Stimulated activated CD4-positive, alpha-beta T cell treated with anti-CD3 and anti-CD28 coated beads, Interleukin-12 subunit alpha, Interleukin-12 subunit beta, amount 100 ng/mL, for 48 hours (primary cell): ENCODE measurements around the gene MCEE.
"Not testable (repeated sequence)": the region's sequence is repeated elsewhere in the genome, so short reads cannot be mapped to it uniquely, and the experiment has no call there.

ENCODE experiments used
- DNase-seq, 3 donors: peaks; one replicate each; pipeline ENCODE4 v3.0.0-alpha.2; 2020; ENCODE audit warnings: low read depth in 2 of 3, low spot score in 1 of 3

MCEE gene

GRCh38 chr2:71083752-71084312 is 46.2 kb downstream of the MCEE start:
- DNase-seq = not testable (repeated sequence)

- not testable (repeated sequence) for DNase-seq
Measured at GRCh38 chr2:71083297-71083696, 46.7 kb downstream of the MCEE start.

GRCh38 chr2:71082402-71083252 is 47.4 kb downstream of the MCEE start:
- peak; percentile 45 to 59 (median 54) for DNase-seq

GRCh38 chr2:71078624-71079023 is 51.4 kb downstream of the MCEE start:
- DNase-seq = no peak

GRCh38 chr2:71074893-71075395 is 55.1 kb downstream of the MCEE start:
- DNase-seq = no peak

- DNase-seq = no peak
Measured at GRCh38 chr2:71073475-71073874, 56.6 kb downstream of the MCEE start.

- DNase-seq = no peak
Measured at GRCh38 chr2:71072492-71072891, 57.5 kb downstream of the MCEE start.

GRCh38 chr2:71071681-71072398 is 58.2 kb downstream of the MCEE start:
- peak; percentile 31 to 47 (median 34) for DNase-seq

- no peak for DNase-seq
Measured at GRCh38 chr2:71070294-71071093, 59.5 kb downstream of the MCEE start.

GRCh38 chr2:71069376-71069775 is 60.7 kb downstream of the MCEE start:
- DNase-seq = no peak

- peak; percentile 90 to 95 (median 94) for DNase-seq
Measured at GRCh38 chr2:71068218-71069035, 61.6 kb downstream of the MCEE start, which contains the start of gene NAGK. Gene NAGK (plus strand): TSS chr2:71068648. CDS start chr2:71068684, 36 bp downstream.

- DNase-seq = no peak
Measured at GRCh38 chr2:71067567-71068217, 62.3 kb downstream of the MCEE start.

GRCh38 chr2:71066856-71067255 is 63.2 kb downstream of the MCEE start:
- DNase-seq = no peak

- no peak for DNase-seq
Measured at GRCh38 chr2:71064754-71065621, 65.0 kb downstream of the MCEE start.

- DNase-seq = no peak
Measured at GRCh38 chr2:71064110-71064611, 65.9 kb downstream of the MCEE start.

- no peak for DNase-seq
Measured at GRCh38 chr2:71063216-71063615, 66.8 kb downstream of the MCEE start.

GRCh38 chr2:71060871-71061270 is 69.2 kb downstream of the MCEE start:
- no peak for DNase-seq

- no peak for DNase-seq
Measured at GRCh38 chr2:71060211-71060610, 69.8 kb downstream of the MCEE start.
